IMR-90 (cell line): ENCODE results near the gene BAIAP2L1. TPM values are rescaled to one million over a fixed set of nuclear protein-coding genes. Genes with fewer than 3 reads are reported as not detected.

Experiments used
- ATAC-seq: fragments of 200-7000 bp; cut with Tn5 transposase; 2 replicates; pipeline ENCODE4 v1.9.1; 2020; ENCODE audit warnings: low read depth, mild to moderate bottlenecking, moderate library complexity
- BruUV-seq: library from RNA; stranded (reverse); fragments of 400-500 nt; replicated peaks from 2 replicates; lab custom pipeline; 2021; lab: Mats Ljungman, UMichigan
- CTCF ChIA-PET: fragments of 300-600 bp; formaldehyde crosslinking; extraction: SDS; loops from one replicate; lab custom pipeline; 2021; ENCODE audit warnings: antibody characterized with exemption; lab: Yijun Ruan, JAX
- POLR2A ChIA-PET: fragments of 300-600 bp; sonication (Branson Sonifier 250); formaldehyde crosslinking; loops from one replicate; lab custom pipeline; 2022; ENCODE audit warnings: antibody characterized with exemption; ENCODE audit not compliant: unreplicated experiment; lab: Charles Lee
- DNase-seq: peaks from one replicate; pipeline ENCODE4 v3.0.0; 2013
- H2AFZ ChIP-seq: replicated peaks from 2 replicates; pipeline ENCODE3; 2013; ENCODE audit warnings: low read length, mild to moderate bottlenecking; ENCODE audit not compliant: poor library complexity
- H2AK5ac ChIP-seq: 2 replicates; pipeline ENCODE4 v1.6.1; 2013; ENCODE audit warnings: low read depth, low read length, inconsistent platforms
- H2AK9ac ChIP-seq: replicated peaks from 2 replicates; pipeline ENCODE3; 2013; ENCODE audit warnings: mild to moderate bottlenecking, low read depth, low read length, moderate library complexity; ENCODE audit not compliant: poor library complexity
- H2BK120ac ChIP-seq: 2 replicates; pipeline ENCODE4 v1.6.1; 2013; ENCODE audit warnings: low read depth, low read length, inconsistent platforms
- H2BK15ac ChIP-seq: 3 replicates; pipeline ENCODE4 v1.6.1; 2013; ENCODE audit warnings: low read depth, low read length, inconsistent platforms
- H2BK20ac ChIP-seq: 2 replicates; pipeline ENCODE4 v1.6.1; 2013; ENCODE audit warnings: low read depth, mild to moderate bottlenecking, inconsistent platforms, low read length, moderate library complexity
- H2BK5ac ChIP-seq: 2 replicates; pipeline ENCODE4 v1.6.1; 2013; ENCODE audit warnings: mild to moderate bottlenecking, low read depth, low read length, inconsistent platforms; ENCODE audit not compliant: poor library complexity, severe bottlenecking
- H3K14ac ChIP-seq: replicated peaks from 2 replicates; pipeline ENCODE4 v1.6.1; 2013; ENCODE audit warnings: low read depth, low read length, inconsistent platforms
- H3K18ac ChIP-seq: 2 replicates; pipeline ENCODE4 v1.6.1; 2013; ENCODE audit warnings: low read depth, low read length, control low read depth
- H3K23ac ChIP-seq: 2 replicates; pipeline ENCODE4 v1.6.1; 2013; ENCODE audit warnings: low read depth, low read length, inconsistent platforms
- H3K27ac ChIP-seq: 2 replicates; pipeline ENCODE4 v1.5.1; 2013; ENCODE audit warnings: mild to moderate bottlenecking, control low read depth, low read length; ENCODE audit not compliant: insufficient read depth
- H3K27me3 ChIP-seq: 2 replicates; pipeline ENCODE4 v1.6.1; 2013; ENCODE audit warnings: low read length; ENCODE audit not compliant: control insufficient read depth, insufficient read depth
- H3K36me3 ChIP-seq: 2 replicates; pipeline ENCODE4 v1.6.1; 2013; ENCODE audit warnings: low read length, mixed read lengths; ENCODE audit not compliant: control insufficient read depth, insufficient read depth
- H3K4ac ChIP-seq: 2 replicates; pipeline ENCODE4 v1.6.1; 2013; ENCODE audit warnings: low read depth, low read length, inconsistent platforms
- H3K4me1 ChIP-seq: 2 replicates; pipeline ENCODE4 v1.6.1; 2013; ENCODE audit warnings: low read length, mixed read lengths; ENCODE audit not compliant: control insufficient read depth, insufficient read depth
- H3K4me2 ChIP-seq: 2 replicates; pipeline ENCODE4 v1.6.1; 2013; ENCODE audit warnings: low read depth, mild to moderate bottlenecking, control low read depth, low read length, moderate library complexity
- H3K4me3 ChIP-seq: 2 replicates; pipeline ENCODE4 v1.5.1; 2013; ENCODE audit warnings: low read depth, mild to moderate bottlenecking, control low read depth, low read length, moderate library complexity; ENCODE audit not compliant: insufficient read depth
- H3K56ac ChIP-seq: 2 replicates; pipeline ENCODE4 v1.6.1; 2013; ENCODE audit warnings: low read length, inconsistent platforms; ENCODE audit not compliant: insufficient read depth; ENCODE audit errors: extremely low read depth
- H3K79me1 ChIP-seq, 2 experiments: 2 replicates each; pipeline ENCODE4 v1.6.1; 2013; ENCODE audit warnings: low read length in 2 of 2, inconsistent platforms in 1 of 2, low read depth in 1 of 2
- H3K9ac ChIP-seq: 2 replicates; pipeline ENCODE4 v1.6.1; 2013; ENCODE audit warnings: low read depth, low read length, control low read depth
- H3K9me1 ChIP-seq: 2 replicates; pipeline ENCODE4 v1.6.1; 2013; ENCODE audit warnings: low read length, inconsistent platforms; ENCODE audit not compliant: insufficient read depth
- H3K9me3 ChIP-seq: 2 replicates; pipeline ENCODE4 v1.6.1; 2013; ENCODE audit warnings: low read length; ENCODE audit not compliant: control insufficient read depth, insufficient read depth
- H4K20me1 ChIP-seq: 2 replicates; pipeline ENCODE4 v1.6.1; 2013; ENCODE audit warnings: low read length, inconsistent platforms; ENCODE audit not compliant: insufficient read depth
- H4K5ac ChIP-seq: 2 replicates; pipeline ENCODE4 v1.6.1; 2013; ENCODE audit warnings: mild to moderate bottlenecking, low read depth, low read length, control low read depth
- H4K8ac ChIP-seq, 2 experiments: 2 replicates each; pipeline ENCODE4 v1.6.1; 2013; ENCODE audit warnings: low read depth in 2 of 2, low read length in 2 of 2, control low read depth in 1 of 2, inconsistent platforms in 1 of 2
- H4K91ac ChIP-seq: 2 replicates; pipeline ENCODE4 v1.6.1; 2013; ENCODE audit warnings: low read depth, low read length, inconsistent platforms; ENCODE audit not compliant: insufficient read depth
- CHD1 ChIP-seq: IDR thresholded peaks from 2 replicates; pipeline ENCODE4 v1.6.1; 2012; ENCODE audit warnings: low read depth, low read length, improper control_type of control experiment
- CTCF ChIP-seq: conservative IDR thresholded peaks from 2 replicates; pipeline ENCODE4 v1.5.1; 2012; ENCODE audit warnings: mild to moderate bottlenecking, low read depth, low read length, improper control_type of control experiment
- MAZ ChIP-seq: IDR thresholded peaks from 2 replicates; pipeline ENCODE4 v1.6.1; 2012; ENCODE audit warnings: low read depth, mild to moderate bottlenecking, low read length, improper control_type of control experiment, moderate library complexity, borderline replicate concordance
- NFE2L2 ChIP-seq: fragments of 150-350 bp; IDR thresholded peaks from 2 replicates; pipeline ENCODE4 v1.6.1; 2016; ENCODE audit warnings: low read depth, mild to moderate bottlenecking, low read length
- WGBS, 2 experiments: methylation state at CpG; one replicate each; pipeline versions ENCODE4 v1.1.5 to v1.1.7; 2013; ENCODE audit warnings: missing lambda C conversion rate in 2 of 2; ENCODE audit not compliant: insufficient read length in 1 of 2; ENCODE audit errors: extremely low coverage in 2 of 2; 5-methylcytosine and 5-hydroxymethylcytosine counted together
- dilution Hi-C: fragments of 300-500 bp; cut with HindIII; formaldehyde crosslinking; loops from one replicate; pipeline ENCODE4 v1.14.3; 2018; ENCODE audit warnings: low sequenced_read_pairs; ENCODE audit not compliant: unreplicated experiment
- in situ Hi-C: fragments of 300-500 bp; cut with MboI; formaldehyde crosslinking; loops from 3 replicates; pipeline ENCODE4 v1.14.3; 2019; ENCODE audit warnings: low sequenced_read_pairs, inconsistent platforms, mixed read lengths
- intact Hi-C: fragments of 100-400 bp; cut with micrococcal nuclease; formaldehyde crosslinking; loops from 2 replicates; pipeline ENCODE4 v1.10.0; 2022
- polyA plus RNA-seq, 3 experiments: library from polyadenylated mRNA; depleted of rRNA; stranded (reverse); fragments of >200 nt; gene quantifications; 2 replicates each; pipeline ENCODE4 v1.2.3, GENCODE V29; 2012; ENCODE audit warnings: low replicate concordance in 1 of 3
- total RNA-seq: library from RNA; depleted of rRNA; stranded (reverse); fragments of >200 nt; gene quantifications from 2 replicates; pipeline ENCODE4 v1.2.3, GENCODE V29; 2012

Gene BAIAP2L1
- total and polyA plus RNA-seq, 2 of the 4 experiments (the other 2 are of a cell fraction), result 2.2 to 6.0 TPM

- no peak overlapping the region for H4K91ac ChIP-seq
- H3K56ac ChIP-seq, result no peak overlapping the region
- DNase-seq, result no peak
- H3K36me3 ChIP-seq, result no peaks in the 10 kb centered on the region
- peaks cover 2% of the 10 kb centered on the region; the same call in 1 of the 2 replicates for H3K4me1 ChIP-seq
- WGBS, 2 experiments, result no CpG with 5 or more reads among the region's 2 CpGs
- no peaks in the 10 kb centered on the region for H4K20me1 ChIP-seq
- no peak for ATAC-seq
- in situ Hi-C loops, result loop anchor here (5.0 kb wide), 1 partner anchor 108 kb away; no protein-coding TSS in a partner anchor
- H4K5ac ChIP-seq, result no peak overlapping the region
- dilution Hi-C loops, result no loop called here
- H3K27me3 ChIP-seq, result no peaks in the 10 kb centered on the region; the same call in 1 of the 2 replicates
- H2AK5ac ChIP-seq, result no peak overlapping the region
- no peak overlapping the region for H3K9ac ChIP-seq
- H3K18ac ChIP-seq, result no peak overlapping the region
- no peak overlapping the region for H2BK5ac ChIP-seq
- H2AK9ac ChIP-seq, result no peak overlapping the region
- no peaks in the 10 kb centered on the region for H3K9me3 ChIP-seq
- H3K23ac ChIP-seq, result no peak overlapping the region
- H3K4me3 ChIP-seq, result no peak overlapping the region
- no peak overlapping the region for H3K4me2 ChIP-seq
- intact Hi-C loops, result no loop called here
- no peak overlapping the region for H3K4ac ChIP-seq
- POLR2A ChIA-PET, result no interaction called here
- no peak overlapping the region for H2AFZ ChIP-seq
- H3K79me1 ChIP-seq, result peaks cover 0 to 4% of the 10 kb centered on the region in 2 experiments; a peak in 1 of 4 replicates
- no peak overlapping the region for H4K8ac ChIP-seq
- TF ChIP-seq MAZ (no peak), NFE2L2 (no peak), CHD1 (no peak), CTCF (no peak)
- no peak overlapping the region for H3K14ac ChIP-seq
- H3K9me1 ChIP-seq, result no peaks in the 10 kb centered on the region
- no peak overlapping the region for H2BK15ac ChIP-seq
- CTCF ChIA-PET, result no interaction called here
- H2BK20ac ChIP-seq, result no peak overlapping the region
- no TSS peak for BruUV-seq
- no peak overlapping the region for H3K27ac ChIP-seq
- no peak overlapping the region for H2BK120ac ChIP-seq
These were observed 4.0 kb upstream of the BAIAP2L1 start for GRCh38 chr7:98404840-98405239.
